PC-9 (cell line): ENCODE results near the gene NR1I2.

Source experiments
- EZH2 ChIP-seq: fragments of 200-600 bp; sonication (generic); IDR thresholded peaks from 2 replicates; pipeline ENCODE4 v1.8.0; 2017; ENCODE audit warnings: antibody characterized with exemption, low read depth
- TF ChIP-seq, protein P1 (sequence below): fragments of 200-600 bp; sonication (generic); conservative IDR thresholded peaks from 2 replicates; pipeline ENCODE4 v1.6.1; 2017; ENCODE audit warnings: mixed run types, antibody characterized with exemption, mild to moderate bottlenecking, moderate library complexity

GRCh38 chr3:119747357-119747756 lies 34.5 kb upstream of the NR1I2 start:
- TF ChIP-seq, protein P1, sequence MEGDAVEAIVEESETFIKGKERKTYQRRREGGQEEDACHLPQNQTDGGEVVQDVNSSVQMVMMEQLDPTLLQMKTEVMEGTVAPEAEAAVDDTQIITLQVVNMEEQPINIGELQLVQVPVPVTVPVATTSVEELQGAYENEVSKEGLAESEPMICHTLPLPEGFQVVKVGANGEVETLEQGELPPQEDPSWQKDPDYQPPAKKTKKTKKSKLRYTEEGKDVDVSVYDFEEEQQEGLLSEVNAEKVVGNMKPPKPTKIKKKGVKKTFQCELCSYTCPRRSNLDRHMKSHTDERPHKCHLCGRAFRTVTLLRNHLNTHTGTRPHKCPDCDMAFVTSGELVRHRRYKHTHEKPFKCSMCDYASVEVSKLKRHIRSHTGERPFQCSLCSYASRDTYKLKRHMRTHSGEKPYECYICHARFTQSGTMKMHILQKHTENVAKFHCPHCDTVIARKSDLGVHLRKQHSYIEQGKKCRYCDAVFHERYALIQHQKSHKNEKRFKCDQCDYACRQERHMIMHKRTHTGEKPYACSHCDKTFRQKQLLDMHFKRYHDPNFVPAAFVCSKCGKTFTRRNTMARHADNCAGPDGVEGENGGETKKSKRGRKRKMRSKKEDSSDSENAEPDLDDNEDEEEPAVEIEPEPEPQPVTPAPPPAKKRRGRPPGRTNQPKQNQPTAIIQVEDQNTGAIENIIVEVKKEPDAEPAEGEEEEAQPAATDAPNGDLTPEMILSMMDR, result no peak
- TF ChIP-seq EZH2, result no peak
